Measurements from ENCODE around the gene MCU.

DNA sequence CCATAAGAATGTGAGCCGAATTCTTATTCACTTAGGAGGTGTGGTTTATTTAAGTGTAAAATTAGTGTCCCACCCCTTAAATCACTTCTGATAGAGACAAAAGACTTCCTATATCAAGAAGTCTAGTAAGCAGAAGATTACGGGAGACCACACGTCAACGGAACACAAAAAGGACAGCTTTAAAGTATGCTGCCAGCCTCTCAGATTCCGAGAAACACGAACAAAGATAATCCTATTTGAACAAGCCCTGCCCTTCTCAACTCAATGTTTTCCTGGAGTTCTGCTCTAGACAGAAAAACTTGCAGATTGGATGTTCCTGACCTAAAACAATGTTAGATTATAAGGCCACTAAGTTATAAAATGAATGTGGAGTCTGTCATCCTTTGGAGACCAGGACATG lies 4.9 kb upstream of the MCU start:
- TF ChIP-seq, protein P1, sequence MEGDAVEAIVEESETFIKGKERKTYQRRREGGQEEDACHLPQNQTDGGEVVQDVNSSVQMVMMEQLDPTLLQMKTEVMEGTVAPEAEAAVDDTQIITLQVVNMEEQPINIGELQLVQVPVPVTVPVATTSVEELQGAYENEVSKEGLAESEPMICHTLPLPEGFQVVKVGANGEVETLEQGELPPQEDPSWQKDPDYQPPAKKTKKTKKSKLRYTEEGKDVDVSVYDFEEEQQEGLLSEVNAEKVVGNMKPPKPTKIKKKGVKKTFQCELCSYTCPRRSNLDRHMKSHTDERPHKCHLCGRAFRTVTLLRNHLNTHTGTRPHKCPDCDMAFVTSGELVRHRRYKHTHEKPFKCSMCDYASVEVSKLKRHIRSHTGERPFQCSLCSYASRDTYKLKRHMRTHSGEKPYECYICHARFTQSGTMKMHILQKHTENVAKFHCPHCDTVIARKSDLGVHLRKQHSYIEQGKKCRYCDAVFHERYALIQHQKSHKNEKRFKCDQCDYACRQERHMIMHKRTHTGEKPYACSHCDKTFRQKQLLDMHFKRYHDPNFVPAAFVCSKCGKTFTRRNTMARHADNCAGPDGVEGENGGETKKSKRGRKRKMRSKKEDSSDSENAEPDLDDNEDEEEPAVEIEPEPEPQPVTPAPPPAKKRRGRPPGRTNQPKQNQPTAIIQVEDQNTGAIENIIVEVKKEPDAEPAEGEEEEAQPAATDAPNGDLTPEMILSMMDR (IDR thresholded peaks at IDR 0.05), result no peak
- no peak for TF ChIP-seq POLR2AphosphoS5 (IDR thresholded peaks at IDR 0.05)
